ENCODE data around the gene CRIP3. TPM values are rescaled to one million over a fixed set of nuclear protein-coding genes. Genes with fewer than 3 reads are reported as not detected.

CRIP3 gene
- total RNA-seq, 1 experiment from 2014 or later, result not detected

Other genes starting within 250 kb of the CRIP3 start
- gene MRPL2, start 249.4 kb downstream of the CRIP3 start, total RNA-seq (2014; rRNA removed; shearing (Covaris generic)), result 50.0 and 54.3 TPM in 2 replicates
- 9.4 and 12.3 TPM in 2 replicates for gene KLC4, start 249.2 kb downstream of the CRIP3 start, total RNA-seq (2014; rRNA removed; shearing (Covaris generic))
- 59.6 and 66.4 TPM in 2 replicates for gene PTK7, start 232.5 kb downstream of the CRIP3 start, total RNA-seq (2014; rRNA removed; shearing (Covaris generic))
- 10.7 and 16.7 TPM in 2 replicates for gene SRF, start 137.6 kb downstream of the CRIP3 start, total RNA-seq (2014; rRNA removed; shearing (Covaris generic))
- 6.6 and 9.9 TPM in 2 replicates for gene CUL9, start 126.6 kb downstream of the CRIP3 start, total RNA-seq (2014; rRNA removed; shearing (Covaris generic))
- 50.3 and 74.5 TPM in 2 replicates for gene DNPH1, start 79.3 kb downstream of the CRIP3 start, total RNA-seq (2014; rRNA removed; shearing (Covaris generic))
- gene TTBK1, start 65.3 kb downstream of the CRIP3 start, total RNA-seq (2014; rRNA removed; shearing (Covaris generic)), result not detected in 2 replicates
- not detected in 2 replicates for gene SLC22A7, start 10.6 kb downstream of the CRIP3 start, total RNA-seq (2014; rRNA removed; shearing (Covaris generic))
- gene ZNF318, start 60.8 kb upstream of the CRIP3 start, total RNA-seq (2014; rRNA removed; shearing (Covaris generic)), result 8.0 and 10.9 TPM in 2 replicates
- 12.0 and 12.2 TPM in 2 replicates for gene ABCC10, start 118.7 kb upstream of the CRIP3 start, total RNA-seq (2014; rRNA removed; shearing (Covaris generic))
- gene DLK2, start 146.7 kb upstream of the CRIP3 start, total RNA-seq (2014; rRNA removed; shearing (Covaris generic)), result 0.60 and 1.5 TPM in 2 replicates
- gene TJAP1, start 168.7 kb upstream of the CRIP3 start, total RNA-seq (2014; rRNA removed; shearing (Covaris generic)), result 7.8 and 12.4 TPM in 2 replicates
- gene LRRC73, start 201.5 kb upstream of the CRIP3 start, total RNA-seq (2014; rRNA removed; shearing (Covaris generic)), result 0.10 and 0.60 TPM in 2 replicates
- 139 and 151 TPM in 2 replicates for gene YIPF3, start 208.1 kb upstream of the CRIP3 start, total RNA-seq (2014; rRNA removed; shearing (Covaris generic))
- 50.7 and 52.3 TPM in 2 replicates for gene POLR1C, start 208.3 kb upstream of the CRIP3 start, total RNA-seq (2014; rRNA removed; shearing (Covaris generic))

All from RPMI7951 (cell line).